Smooth muscle cell (in vitro differentiated cells): ENCODE data around the gene RABL3. TPM values are rescaled to one million over a fixed set of nuclear protein-coding genes. Genes with fewer than 3 reads are reported as not detected.
"Not testable (repeated sequence)": the region's sequence is repeated elsewhere in the genome, so short reads cannot be mapped to it uniquely, and the experiment has no call there.

Experiments used
- DNase-seq: peaks from one replicate; lab custom pipeline; 2025; ENCODE audit not compliant: unreplicated experiment; lab: John Stamatoyannopoulos, UW
- H2AFZ ChIP-seq: fragments of 200-600 bp; sonication (generic); 2 replicates; pipeline ENCODE4 v1.6.0; 2016; ENCODE audit warnings: antibody characterized with exemption, low read depth, mild to moderate bottlenecking
- H3F3A ChIP-seq: fragments of 200-600 bp; sonication (generic); 2 replicates; pipeline ENCODE4 v1.6.0; 2017; ENCODE audit warnings: antibody characterized with exemption, low read depth
- H3K27ac ChIP-seq: fragments of 200-600 bp; sonication (generic); 2 replicates; pipeline ENCODE4 v1.5.1; 2016; ENCODE audit warnings: low read depth, mild to moderate bottlenecking
- H3K27me3 ChIP-seq: fragments of 200-600 bp; sonication (generic); 2 replicates; pipeline ENCODE4 v1.6.1; 2016; ENCODE audit warnings: low read depth, mild to moderate bottlenecking
- H3K36me3 ChIP-seq: fragments of 200-600 bp; sonication (generic); 2 replicates; pipeline ENCODE4 v1.5.1; 2016; ENCODE audit warnings: low read depth
- H3K4me1 ChIP-seq: fragments of 200-600 bp; sonication (generic); 2 replicates; pipeline ENCODE4 v1.5.1; 2016; ENCODE audit warnings: low read depth
- H3K4me2 ChIP-seq: fragments of 200-600 bp; sonication (generic); 2 replicates; pipeline ENCODE4 v1.6.0; 2016; ENCODE audit warnings: mild to moderate bottlenecking
- H3K4me3 ChIP-seq: fragments of 200-600 bp; sonication (generic); 2 replicates; pipeline ENCODE4 v1.5.1; 2016; ENCODE audit warnings: mild to moderate bottlenecking
- H3K79me2 ChIP-seq: fragments of 200-600 bp; sonication (generic); 2 replicates; pipeline ENCODE4 v1.6.0; 2016; ENCODE audit warnings: low read depth, mild to moderate bottlenecking
- H3K9ac ChIP-seq: fragments of 200-600 bp; sonication (generic); 2 replicates; pipeline ENCODE4 v1.6.0; 2016; ENCODE audit warnings: low read depth
- H3K9me3 ChIP-seq: fragments of 200-600 bp; sonication (generic); replicated peaks from 2 replicates; pipeline ENCODE4 v1.5.1; 2016; ENCODE audit warnings: low read depth
- H4K20me1 ChIP-seq: fragments of 200-600 bp; sonication (generic); 2 replicates; pipeline ENCODE4 v1.6.0; 2016; ENCODE audit warnings: low read depth
- WGBS: methylation state at CpG from one replicate; pipeline ENCODE4 v1.1.7; 2016; ENCODE audit warnings: low lambda C conversion rate; 5-methylcytosine and 5-hydroxymethylcytosine counted together
- polyA plus RNA-seq: library from polyadenylated mRNA; unstranded; fragments of >200 nt; fragmentation: Nextera tagmentation; extraction: Ambion mirVana; gene quantifications from 2 replicates; pipeline ENCODE4 v1.2.1, GENCODE V29; 2016
- total RNA-seq: library from RNA; depleted of rRNA; stranded (reverse); fragments of >200 nt; gene quantifications from 2 replicates; pipeline ENCODE4 v1.2.3, GENCODE V29; 2014
- TF ChIP-seq, protein P1 (sequence below): fragments of 200-600 bp; sonication (generic); IDR thresholded peaks from 2 replicates; pipeline ENCODE4 v1.5.1; 2017; ENCODE audit warnings: borderline replicate concordance, mild to moderate bottlenecking, antibody characterized with exemption; ENCODE audit not compliant: insufficient read depth, poor library complexity, severe bottlenecking

Gene RABL3
- total and polyA plus RNA-seq, 2 experiments from 2014 or later, result 29.5 to 33.5 TPM

DNA sequence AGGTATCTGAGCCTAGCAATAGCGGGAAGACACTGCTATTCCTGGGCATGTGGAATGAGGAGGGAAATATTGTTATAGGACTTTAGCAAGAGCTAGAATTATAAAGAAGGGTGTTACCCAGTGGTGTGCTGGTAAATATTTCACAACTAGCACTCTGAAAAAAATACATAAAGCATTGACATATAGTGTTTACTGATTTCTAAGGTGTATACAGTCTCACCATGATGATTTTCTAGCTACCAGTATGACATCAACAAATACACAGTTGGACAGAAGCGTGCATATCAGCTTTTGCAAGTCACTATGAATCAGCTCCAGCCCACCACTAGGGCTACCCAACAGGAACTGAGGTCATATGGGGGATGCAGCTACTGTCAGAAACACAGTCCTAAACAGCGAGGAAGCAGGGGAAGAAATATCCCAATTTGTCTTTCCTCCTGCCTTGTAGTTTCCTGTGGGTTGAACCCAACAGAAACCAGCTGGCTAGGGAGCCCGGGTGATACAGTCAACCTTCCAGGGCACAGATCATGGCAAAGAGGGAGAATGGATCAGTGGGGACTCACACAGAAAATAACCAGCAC lies 99.9 kb downstream of the RABL3 start:
- peak overlapping the region; percentile 33 for H3K4me2 ChIP-seq
- WGBS, result 50% methylated on average over 4 of the region's 4 CpGs
- DNase-seq, result no peak

DNA sequence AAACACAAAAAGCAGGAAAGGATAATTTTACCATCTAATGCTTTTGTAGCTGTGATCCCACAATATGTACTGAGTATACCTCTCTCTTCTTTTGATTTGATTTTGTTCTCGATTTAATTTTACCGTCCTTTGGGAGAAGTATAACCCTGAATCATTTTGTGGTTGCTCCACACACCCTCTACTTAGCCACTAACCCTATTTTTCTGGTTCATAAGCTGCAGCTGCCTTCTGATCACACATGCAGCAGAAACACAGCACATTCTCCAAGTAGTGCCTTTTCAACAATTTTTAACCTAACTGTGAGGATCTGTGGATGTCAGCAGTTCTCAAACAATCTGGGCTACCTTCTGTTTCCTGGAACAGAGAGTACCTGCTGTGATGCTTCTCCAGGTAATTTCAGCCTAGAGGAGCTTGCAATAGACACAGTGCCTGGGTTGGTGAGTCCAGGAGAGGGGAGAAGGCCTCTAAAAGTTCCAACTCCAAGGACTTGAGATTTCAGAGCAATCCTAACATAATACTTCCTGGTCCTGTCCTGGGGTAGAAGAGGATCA lies 100.5 kb downstream of the RABL3 start:
- no peaks in the 10 kb centered on the region for H4K20me1 ChIP-seq
- no peak for DNase-seq
- H2AFZ ChIP-seq, result no peak overlapping the region
- no peaks in the 10 kb centered on the region for H3K79me2 ChIP-seq
- H3K4me1 ChIP-seq, result peaks cover 6% of the 10 kb centered on the region
- 90% methylated on average over 2 of the region's 2 CpGs for WGBS
- H3K27me3 ChIP-seq, result no peaks in the 10 kb centered on the region
- H3K9me3 ChIP-seq, result no peaks in the 10 kb centered on the region
- peaks cover 4% of the 10 kb centered on the region for H3F3A ChIP-seq
- TF ChIP-seq, protein P1, sequence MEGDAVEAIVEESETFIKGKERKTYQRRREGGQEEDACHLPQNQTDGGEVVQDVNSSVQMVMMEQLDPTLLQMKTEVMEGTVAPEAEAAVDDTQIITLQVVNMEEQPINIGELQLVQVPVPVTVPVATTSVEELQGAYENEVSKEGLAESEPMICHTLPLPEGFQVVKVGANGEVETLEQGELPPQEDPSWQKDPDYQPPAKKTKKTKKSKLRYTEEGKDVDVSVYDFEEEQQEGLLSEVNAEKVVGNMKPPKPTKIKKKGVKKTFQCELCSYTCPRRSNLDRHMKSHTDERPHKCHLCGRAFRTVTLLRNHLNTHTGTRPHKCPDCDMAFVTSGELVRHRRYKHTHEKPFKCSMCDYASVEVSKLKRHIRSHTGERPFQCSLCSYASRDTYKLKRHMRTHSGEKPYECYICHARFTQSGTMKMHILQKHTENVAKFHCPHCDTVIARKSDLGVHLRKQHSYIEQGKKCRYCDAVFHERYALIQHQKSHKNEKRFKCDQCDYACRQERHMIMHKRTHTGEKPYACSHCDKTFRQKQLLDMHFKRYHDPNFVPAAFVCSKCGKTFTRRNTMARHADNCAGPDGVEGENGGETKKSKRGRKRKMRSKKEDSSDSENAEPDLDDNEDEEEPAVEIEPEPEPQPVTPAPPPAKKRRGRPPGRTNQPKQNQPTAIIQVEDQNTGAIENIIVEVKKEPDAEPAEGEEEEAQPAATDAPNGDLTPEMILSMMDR, result no peak
- peak overlapping the region; percentile 72 for H3K9ac ChIP-seq
- H3K4me2 ChIP-seq, result no peak overlapping the region
- H3K36me3 ChIP-seq, result no peaks in the 10 kb centered on the region
- peak overlapping the region; percentile 94 for H3K27ac ChIP-seq
- H3K4me3 ChIP-seq, result no peak overlapping the region

More for the DNA sequence above, 99.9 kb downstream of the RABL3 start:
- H3F3A ChIP-seq, result peaks cover 4% of the 10 kb centered on the region
- H3K79me2 ChIP-seq, result no peaks in the 10 kb centered on the region
- peak overlapping the region; percentile 94 for H3K27ac ChIP-seq
- no peak overlapping the region for H3K4me3 ChIP-seq
- H3K36me3 ChIP-seq, result no peaks in the 10 kb centered on the region
- H4K20me1 ChIP-seq, result no peaks in the 10 kb centered on the region
- H3K27me3 ChIP-seq, result no peaks in the 10 kb centered on the region
- peak overlapping the region; percentile 31 for H2AFZ ChIP-seq
- peaks cover 6% of the 10 kb centered on the region for H3K4me1 ChIP-seq
- peak overlapping the region; percentile 72 for H3K9ac ChIP-seq
- no peaks in the 10 kb centered on the region for H3K9me3 ChIP-seq
- TF ChIP-seq, protein P1, result no peak

DNA sequence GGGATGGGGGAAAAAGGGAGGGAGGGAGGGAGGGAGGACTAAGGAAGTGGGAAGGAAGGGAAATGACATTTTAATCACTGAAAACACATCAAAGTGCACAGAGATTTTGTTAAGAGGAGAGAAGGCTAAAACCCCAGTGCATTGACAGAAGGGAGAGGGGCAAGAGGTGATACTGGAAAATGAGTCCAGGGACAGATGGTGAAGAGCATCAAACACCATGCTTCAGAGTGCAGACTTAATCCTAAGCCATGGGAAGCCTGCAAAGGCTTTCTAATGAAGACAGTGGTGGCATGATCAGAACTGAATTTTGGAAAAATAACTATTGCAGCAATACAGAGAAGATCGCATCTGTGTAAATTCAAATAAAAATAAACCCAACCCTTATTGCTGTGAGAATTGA lies 102.1 kb downstream of the RABL3 start:
- WGBS, result 95% methylated on average over 1 of the region's 1 CpG
- Histone ChIP-seq H4K20me1 (no peaks in the 10 kb centered on the region), H3K79me2 (no peaks in the 10 kb centered on the region), H3K27ac (no peak overlapping the region), H3K4me2 (no peak overlapping the region), H3K9me3 (no peaks in the 10 kb centered on the region), H3K4me3 (no peak overlapping the region), H3K4me1 (peaks cover 2% of the 10 kb centered on the region), H3K36me3 (no peaks in the 10 kb centered on the region), H2AFZ (no peak overlapping the region), H3K27me3 (no peaks in the 10 kb centered on the region), H3K9ac (no peak overlapping the region), H3F3A (no peaks in the 10 kb centered on the region)
- TF ChIP-seq, protein P1, result no peak
- no peak for DNase-seq

GRCh38 chr3:120638820-120639219 lies 103.5 kb downstream of the RABL3 start:
- not testable (repeated sequence) for H3K27ac ChIP-seq, H3F3A ChIP-seq, H3K36me3 ChIP-seq, H3K79me2 ChIP-seq, H3K27me3 ChIP-seq, H3K4me1 ChIP-seq, H3K4me2 ChIP-seq, DNase-seq, H3K9me3 ChIP-seq, H2AFZ ChIP-seq, H3K9ac ChIP-seq, H4K20me1 ChIP-seq, H3K4me3 ChIP-seq
- WGBS, result 91% methylated on average over 4 of the region's 4 CpGs
